ENCODE results near the gene SCEL. TPM values are rescaled to one million over a fixed set of nuclear protein-coding genes. Genes with fewer than 3 reads are reported as not detected.

The SCEL gene
- total RNA-seq, 1 donor from 2014 or later, result not detected

GRCh38 chr13:77678691-77679235 lies 143.3 kb downstream of the SCEL start:
- Mint-ChIP-seq H3K9me3 (ENCODE audit: low read depth) (peaks cover 9% of the 10 kb centered on the region), H3K27me3 (ENCODE audit: low read depth) (peaks cover 7% of the 10 kb centered on the region), H3K4me3 (ENCODE audit: unreplicated experiment) (no peak overlapping the region), H3K27ac (ENCODE audit: unreplicated experiment) (no peak overlapping the region), H3K36me3 (ENCODE audit: low read depth) (no peaks in the 10 kb centered on the region), H3K4me1 (ENCODE audit: low read depth) (no peaks in the 10 kb centered on the region)
- TF ChIP-seq CTCF (IDR thresholded peaks at IDR 0.05), result no peak
- DNase-seq (ENCODE audit: low spot score), result peak; percentile 35

- Mint-ChIP-seq H3K9me3 (ENCODE audit: low read depth) (peaks cover 13% of the 10 kb centered on the region), H3K4me3 (ENCODE audit: unreplicated experiment) (no peak overlapping the region), H3K27me3 (ENCODE audit: low read depth) (peaks cover 23% of the 10 kb centered on the region), H3K4me1 (ENCODE audit: low read depth) (no peaks in the 10 kb centered on the region), H3K36me3 (ENCODE audit: low read depth) (no peaks in the 10 kb centered on the region), H3K27ac (ENCODE audit: unreplicated experiment) (no peak overlapping the region)
- no peak for DNase-seq (ENCODE audit: low spot score)
- no peak for TF ChIP-seq CTCF (IDR thresholded peaks at IDR 0.05)
These were observed 152.3 kb downstream of the SCEL start for GRCh38 chr13:77687799-77688198.

DNA sequence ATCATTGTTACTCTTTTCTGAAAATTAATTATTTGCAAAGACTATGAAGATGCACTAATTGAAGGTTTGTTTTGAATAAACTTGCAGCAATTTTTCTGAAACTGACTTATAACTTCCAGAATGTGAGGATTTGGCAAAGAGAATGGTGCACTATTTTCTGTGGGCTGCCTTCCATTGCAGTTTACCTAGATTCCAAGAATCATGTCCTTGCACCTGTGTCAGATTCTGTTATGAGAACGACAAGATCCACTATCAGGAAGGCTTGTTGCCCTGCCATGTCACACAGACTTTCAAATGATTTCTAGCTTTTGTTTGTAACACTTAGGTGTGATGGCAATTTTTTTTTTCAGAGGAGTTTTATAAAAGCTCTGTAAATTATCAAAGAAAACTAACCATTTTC lies 156.4 kb downstream of the SCEL start:
- Mint-ChIP-seq H3K4me1 (ENCODE audit: low read depth) (no peaks in the 10 kb centered on the region), H3K27me3 (ENCODE audit: low read depth) (peaks cover 45% of the 10 kb centered on the region), H3K4me3 (ENCODE audit: unreplicated experiment) (no peak overlapping the region), H3K9me3 (ENCODE audit: low read depth) (peaks cover 6% of the 10 kb centered on the region), H3K36me3 (ENCODE audit: low read depth) (no peaks in the 10 kb centered on the region), H3K27ac (ENCODE audit: unreplicated experiment) (no peak overlapping the region)
- TF ChIP-seq CTCF (IDR thresholded peaks at IDR 0.05), result no peak
- no peak for DNase-seq (ENCODE audit: low spot score)

GRCh38 chr13:77692746-77693448 lies 157.4 kb downstream of the SCEL start:
- Mint-ChIP-seq H3K27me3 (ENCODE audit: low read depth) (peaks cover 42% of the 10 kb centered on the region), H3K9me3 (ENCODE audit: low read depth) (no peaks in the 10 kb centered on the region), H3K4me3 (ENCODE audit: unreplicated experiment) (no peak overlapping the region), H3K4me1 (ENCODE audit: low read depth) (no peaks in the 10 kb centered on the region), H3K27ac (ENCODE audit: unreplicated experiment) (no peak overlapping the region), H3K36me3 (ENCODE audit: low read depth) (no peaks in the 10 kb centered on the region)
- no peak for TF ChIP-seq CTCF (IDR thresholded peaks at IDR 0.05)
- no peak for DNase-seq (ENCODE audit: low spot score)

GRCh38 chr13:77693449-77693940 lies 158.0 kb downstream of the SCEL start:
- Mint-ChIP-seq H3K4me1 (ENCODE audit: low read depth) (no peaks in the 10 kb centered on the region), H3K36me3 (ENCODE audit: low read depth) (no peaks in the 10 kb centered on the region), H3K27ac (ENCODE audit: unreplicated experiment) (no peak overlapping the region), H3K4me3 (ENCODE audit: unreplicated experiment) (no peak overlapping the region), H3K27me3 (ENCODE audit: low read depth) (peaks cover 39% of the 10 kb centered on the region), H3K9me3 (ENCODE audit: low read depth) (no peaks in the 10 kb centered on the region)
- no peak for DNase-seq (ENCODE audit: low spot score)
- TF ChIP-seq CTCF (IDR thresholded peaks at IDR 0.05), result no peak

Other genes starting within 250 kb of the SCEL start
- 59.5 to 86.7 TPM (median 60.2 TPM) in 3 replicates for gene MYCBP2, start 208.6 kb upstream of the SCEL start, total RNA-seq
- 0.31 to 0.82 TPM (median 0.69 TPM) in 3 replicates for gene SLAIN1, start 162.0 kb downstream of the SCEL start, total RNA-seq

Data from chondrocyte (in vitro differentiated cells).